ENCODE data around the gene TPCN2.

Gene TPCN2

GRCh38 chr11:69079661-69080256, 31.0 kb downstream of the TPCN2 start:
- TF ChIP-seq MYC (IDR thresholded peaks at IDR 0.05; ENCODE audit: low read depth, low read length) (no peak), CTCF (IDR thresholded peaks at IDR 0.05; ENCODE audit: low read depth, low read length) (no peak), POLR2A (IDR thresholded peaks at IDR 0.05; ENCODE audit: extremely low read depth, insufficient read length) (no peak)
- TF ChIP-seq, protein P1, sequence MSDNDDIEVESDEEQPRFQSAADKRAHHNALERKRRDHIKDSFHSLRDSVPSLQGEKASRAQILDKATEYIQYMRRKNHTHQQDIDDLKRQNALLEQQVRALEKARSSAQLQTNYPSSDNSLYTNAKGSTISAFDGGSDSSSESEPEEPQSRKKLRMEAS (IDR thresholded peaks at IDR 0.05; ENCODE audit: low read depth, low read length), result no peak
- H3K4me3 ChIP-seq (ENCODE audit: low read depth, low read length), result no peak overlapping the region
- no peak for DNase-seq (ENCODE audit: low read depth)

DNA sequence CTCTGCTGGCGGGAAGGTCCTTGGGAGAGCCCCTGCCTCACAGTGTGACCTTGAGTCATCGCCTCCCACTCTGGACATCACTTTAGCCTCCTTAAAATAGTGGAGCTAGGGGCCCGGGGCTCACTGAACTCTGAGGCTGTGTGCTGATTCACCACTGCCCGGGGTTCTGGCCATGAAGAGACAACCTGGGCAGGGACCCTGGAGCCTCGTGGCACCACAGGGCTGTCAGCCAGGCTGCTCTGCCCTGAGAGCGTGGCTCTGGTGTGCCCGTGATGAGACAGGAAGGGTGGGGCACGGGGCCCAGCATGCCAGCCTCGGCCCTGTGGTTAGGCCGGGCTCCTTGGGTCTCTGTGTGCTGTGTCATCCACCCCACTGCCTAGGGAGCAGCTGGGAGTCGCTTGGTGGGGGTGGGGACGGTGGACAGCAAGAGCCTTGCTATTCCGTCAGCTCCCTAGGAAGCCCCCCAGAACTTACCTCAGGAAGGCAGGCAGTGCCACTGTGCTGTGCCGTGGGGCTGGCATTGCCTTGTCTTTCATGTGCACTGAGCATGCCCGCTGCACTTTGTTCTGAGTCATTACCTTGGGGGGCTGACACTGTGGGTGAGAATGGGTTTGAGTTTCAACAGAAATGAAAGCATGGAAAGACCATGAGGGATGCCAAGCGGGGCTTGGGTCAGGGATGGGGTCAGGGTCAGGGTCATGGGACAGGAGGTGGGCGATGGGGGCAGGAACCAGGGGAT, 31.7 kb downstream of the TPCN2 start:
- TF ChIP-seq, protein P1 (IDR thresholded peaks at IDR 0.05; ENCODE audit: low read depth, low read length), result no peak
- TF ChIP-seq MYC (IDR thresholded peaks at IDR 0.05; ENCODE audit: low read depth, low read length) (no peak), POLR2A (IDR thresholded peaks at IDR 0.05; ENCODE audit: extremely low read depth, insufficient read length) (no peak), CTCF (IDR thresholded peaks at IDR 0.05; ENCODE audit: low read depth, low read length) (no peak)
- H3K4me3 ChIP-seq (ENCODE audit: low read depth, low read length), result no peak overlapping the region
- DNase-seq (ENCODE audit: low read depth), result peak; percentile 41

GRCh38 chr11:69081180-69081579, 32.4 kb downstream of the TPCN2 start:
- DNase-seq (ENCODE audit: low read depth), result no peak
- no peak overlapping the region for H3K4me3 ChIP-seq (ENCODE audit: low read depth, low read length)
- TF ChIP-seq, protein P1 (IDR thresholded peaks at IDR 0.05; ENCODE audit: low read depth, low read length), result no peak
- TF ChIP-seq MYC (IDR thresholded peaks at IDR 0.05; ENCODE audit: low read depth, low read length) (no peak), CTCF (IDR thresholded peaks at IDR 0.05; ENCODE audit: low read depth, low read length) (no peak), POLR2A (IDR thresholded peaks at IDR 0.05; ENCODE audit: extremely low read depth, insufficient read length) (no peak)

GRCh38 chr11:69083531-69084247, 35.0 kb downstream of the TPCN2 start:
- H3K4me3 ChIP-seq (ENCODE audit: low read depth, low read length), result no peak overlapping the region
- DNase-seq (ENCODE audit: low read depth), result no peak
- TF ChIP-seq, protein P1 (IDR thresholded peaks at IDR 0.05; ENCODE audit: low read depth, low read length), result no peak
- TF ChIP-seq POLR2A (IDR thresholded peaks at IDR 0.05; ENCODE audit: extremely low read depth, insufficient read length), result no peak
- TF ChIP-seq CTCF (IDR thresholded peaks at IDR 0.05; ENCODE audit: low read depth, low read length), result no peak

DNA sequence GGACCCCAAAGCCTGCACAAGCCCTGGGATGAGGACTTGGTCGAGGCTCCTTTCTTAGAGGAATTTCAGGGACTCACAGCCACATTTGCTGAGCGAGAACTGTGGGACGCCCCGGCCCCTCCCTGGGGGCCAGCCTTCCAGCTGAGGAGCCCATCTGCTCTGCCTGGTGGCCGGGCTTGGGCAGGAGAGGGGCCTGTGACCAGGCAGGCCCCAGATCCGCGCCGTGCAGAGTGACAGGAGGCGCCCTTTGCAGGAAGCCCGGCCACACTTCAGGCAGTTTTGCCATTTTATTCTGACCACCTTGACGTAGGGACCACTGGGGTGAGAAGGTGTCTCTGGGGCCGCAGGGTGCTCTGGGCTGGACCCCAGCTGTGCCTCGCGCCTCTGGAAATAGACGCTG, 35.6 kb downstream of the TPCN2 start:
- H3K4me3 ChIP-seq (ENCODE audit: low read depth, low read length), result no peak overlapping the region
- TF ChIP-seq, protein P1 (IDR thresholded peaks at IDR 0.05; ENCODE audit: low read depth, low read length), result no peak
- no peak for TF ChIP-seq MYC (IDR thresholded peaks at IDR 0.05; ENCODE audit: low read depth, low read length)
- TF ChIP-seq CTCF (IDR thresholded peaks at IDR 0.05; ENCODE audit: low read depth, low read length), result no peak
- TF ChIP-seq POLR2A (IDR thresholded peaks at IDR 0.05; ENCODE audit: extremely low read depth, insufficient read length), result no peak
- no peak for DNase-seq (ENCODE audit: low read depth)
